Type B pancreatic cell (in vitro differentiated cells): ENCODE results near the gene PLEKHH3. TPM values are rescaled to one million over a fixed set of nuclear protein-coding genes. Genes with fewer than 3 reads are reported as not detected.

Experiments used
- DNase-seq: peaks from one replicate; pipeline ENCODE4 v3.0.0; 2021; ENCODE audit warnings: mixed read lengths; ENCODE audit not compliant: unreplicated experiment; ENCODE audit errors: extremely low spot score
- H3K27ac Mint-ChIP-seq: 2 replicates; pipeline ENCODE4 v1.8.0; 2021; ENCODE audit warnings: mild to moderate bottlenecking, mixed read lengths
- H3K27me3 Mint-ChIP-seq: 2 replicates; pipeline ENCODE4 v1.8.0; 2021; ENCODE audit warnings: mixed read lengths
- H3K36me3 Mint-ChIP-seq: 2 replicates; pipeline ENCODE4 v1.8.0; 2021; ENCODE audit warnings: mixed read lengths
- H3K4me1 Mint-ChIP-seq: one replicate; pipeline ENCODE4 v1.8.0; 2021; ENCODE audit warnings: mixed read lengths; ENCODE audit not compliant: unreplicated experiment
- H3K4me3 Mint-ChIP-seq: 2 replicates; pipeline ENCODE4 v1.8.0; 2021; ENCODE audit warnings: mild to moderate bottlenecking, mixed read lengths
- H3K9me3 Mint-ChIP-seq: 2 replicates; pipeline ENCODE4 v1.8.0; 2021; ENCODE audit warnings: mixed read lengths
- CTCF ChIP-seq: fragments of 200-600 bp; sonication (generic); conservative IDR thresholded peaks from 2 replicates; pipeline ENCODE4 v1.5.0; 2021; ENCODE audit warnings: antibody characterized with exemption, mild to moderate bottlenecking
- total RNA-seq: library from RNA; stranded (reverse); gene quantifications from 2 replicates; pipeline ENCODE4 v1.2.1, GENCODE V29; 2021; ENCODE audit warnings: low replicate concordance

Gene PLEKHH3
- total RNA-seq, 1 donor from 2014 or later = 29.1 TPM

- H3K4me1 Mint-ChIP-seq = peaks cover 28% of the 10 kb centered on the region
- TF ChIP-seq CTCF = no peak
- no peak overlapping the region for H3K4me3 Mint-ChIP-seq
- H3K27me3 Mint-ChIP-seq = peaks cover 3% of the 10 kb centered on the region
- no peak for DNase-seq
- no peak overlapping the region for H3K27ac Mint-ChIP-seq
- H3K9me3 Mint-ChIP-seq = no peaks in the 10 kb centered on the region
- H3K36me3 Mint-ChIP-seq = peaks cover 13% of the 10 kb centered on the region
These were observed 3.4 kb downstream of the PLEKHH3 start for GRCh38 chr17:42673266-42673884.

DNA sequence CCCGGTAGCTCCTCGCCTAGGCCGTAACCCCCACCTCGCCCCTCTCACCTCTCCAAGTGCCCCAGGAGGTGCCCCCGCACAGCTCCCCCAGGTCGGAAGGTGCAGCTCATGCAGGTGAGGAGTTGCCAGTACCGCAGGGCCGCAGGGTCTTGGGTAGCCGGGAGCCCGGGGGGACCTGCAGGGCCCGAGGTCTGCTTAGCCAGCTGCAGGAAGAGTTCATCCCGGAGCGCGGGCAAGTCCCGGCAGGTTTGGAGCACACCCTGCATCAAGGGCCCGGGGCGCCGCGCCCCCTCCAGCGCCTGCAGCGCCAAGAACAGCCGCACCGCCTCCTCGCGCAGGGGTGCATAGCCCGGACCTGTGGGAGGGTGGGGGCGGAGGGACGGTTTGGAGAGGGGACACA lies 4.8 kb downstream of the PLEKHH3 start:
- Mint-ChIP-seq H3K4me3 (peak overlapping the region; percentile 73), H3K27me3 (peaks cover 3% of the 10 kb centered on the region), H3K4me1 (peaks cover 25% of the 10 kb centered on the region), H3K36me3 (peaks cover 13% of the 10 kb centered on the region), H3K27ac (peak overlapping the region; percentile 69), H3K9me3 (no peaks in the 10 kb centered on the region)
- no peak for TF ChIP-seq CTCF
- no peak for DNase-seq

DNA sequence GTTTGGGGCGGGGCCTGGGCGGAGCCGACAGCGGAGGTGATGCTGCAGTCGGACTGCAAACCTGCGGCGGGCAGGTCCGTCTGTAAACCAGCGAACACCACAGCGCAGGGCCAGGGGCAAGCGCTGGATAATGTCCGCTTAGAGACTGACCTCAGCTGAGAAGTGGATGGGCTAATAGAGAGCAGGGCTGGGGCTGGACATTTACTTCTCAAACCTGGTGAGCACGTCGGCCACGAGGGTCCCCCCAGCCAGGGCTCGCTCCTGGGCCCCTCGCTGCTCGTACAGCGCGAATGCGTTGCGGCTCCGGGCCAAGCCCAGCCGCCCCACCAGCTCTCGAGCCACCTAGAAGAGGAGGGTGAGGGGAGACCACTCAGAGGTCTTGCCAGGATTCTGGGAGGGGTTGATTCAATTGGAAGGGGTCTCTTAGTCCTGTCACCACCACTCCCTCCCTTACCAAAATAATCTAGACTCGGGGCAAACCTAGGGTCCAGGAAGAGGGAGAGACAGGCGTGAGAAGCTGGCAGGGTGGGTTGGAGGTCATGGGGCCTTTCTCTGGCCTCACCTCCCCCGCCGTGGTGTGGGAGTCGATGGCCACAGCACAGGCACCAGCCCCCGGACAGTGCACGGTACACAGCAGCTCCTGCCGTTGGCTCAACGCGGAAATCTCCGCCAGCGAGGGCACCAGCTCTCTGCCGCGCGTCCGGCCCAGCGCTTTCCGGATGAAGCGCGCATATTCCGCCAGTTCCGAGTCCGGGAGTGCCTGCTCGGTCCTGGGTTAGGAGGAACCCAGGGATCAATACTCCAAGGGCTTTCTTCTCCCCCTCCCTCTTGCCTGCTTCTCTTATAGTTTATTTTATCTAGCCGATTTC lies 5.8 kb downstream of the PLEKHH3 start:
- no peaks in the 10 kb centered on the region for H3K9me3 Mint-ChIP-seq
- TF ChIP-seq CTCF = no peak
- peak overlapping the region; percentile 73 for H3K4me3 Mint-ChIP-seq
- peak overlapping the region; percentile 69 for H3K27ac Mint-ChIP-seq
- no peak for DNase-seq
- H3K4me1 Mint-ChIP-seq = peaks cover 25% of the 10 kb centered on the region
- H3K27me3 Mint-ChIP-seq = peaks cover 3% of the 10 kb centered on the region
- H3K36me3 Mint-ChIP-seq = peaks cover 16% of the 10 kb centered on the region

GRCh38 chr17:42669977-42670788 lies 6.6 kb downstream of the PLEKHH3 start:
- H3K4me3 Mint-ChIP-seq = no peak overlapping the region

More at GRCh38 chr17:42669977-42670788, 6.6 kb downstream of the PLEKHH3 start:
- Mint-ChIP-seq H3K27ac (no peak overlapping the region), H3K36me3 (peaks cover 20% of the 10 kb centered on the region), H3K4me1 (peaks cover 25% of the 10 kb centered on the region), H3K9me3 (no peaks in the 10 kb centered on the region), H3K27me3 (peaks cover 3% of the 10 kb centered on the region)
- no peak for DNase-seq
- peak; percentile 23 for TF ChIP-seq CTCF
